MCF 10A (cell line): ENCODE results near the gene ROR1. TPM values are rescaled to one million over a fixed set of nuclear protein-coding genes. Genes with fewer than 3 reads are reported as not detected.
"Not testable (repeated sequence)": the region's sequence is repeated elsewhere in the genome, so short reads cannot be mapped to it uniquely, and the experiment has no call there.

Experiments used
- BruUV-seq: library from RNA; stranded (reverse); fragments of 400-500 nt; replicated peaks from 2 replicates; lab custom pipeline; 2021; lab: Mats Ljungman, UMichigan
- CTCF ChIA-PET: fragments of 300-600 bp; sonication (Branson Sonifier 250); formaldehyde crosslinking; extraction: SDS; loops from one replicate; lab custom pipeline; 2021; ENCODE audit warnings: antibody characterized with exemption, inconsistent platforms; lab: Yijun Ruan, JAX
- POLR2A ChIA-PET: fragments of 300-600, 350-650 bp; sonication (Branson Sonifier 250); formaldehyde crosslinking; extraction: SDS; loops from one replicate; lab custom pipeline; 2020; ENCODE audit warnings: antibody characterized with exemption, inconsistent platforms; lab: Yijun Ruan, JAX
- DNase-seq: peaks from one replicate; pipeline ENCODE4 v3.0.0-alpha.2; 2018; ENCODE audit not compliant: unreplicated experiment
- H3K27ac Mint-ChIP-seq: one replicate; pipeline ENCODE4 v1.8.0; 2022; ENCODE audit warnings: mild to moderate bottlenecking, low read depth, mixed read lengths; ENCODE audit not compliant: unreplicated experiment
- H3K27me3 Mint-ChIP-seq: one replicate; pipeline ENCODE4 v1.8.0; 2022; ENCODE audit warnings: mixed read lengths; ENCODE audit not compliant: insufficient read depth, unreplicated experiment
- H3K36me3 Mint-ChIP-seq: one replicate; pipeline ENCODE4 v1.8.0; 2022; ENCODE audit warnings: mild to moderate bottlenecking, moderate library complexity, mixed read lengths; ENCODE audit not compliant: insufficient read depth, unreplicated experiment
- H3K4me1 Mint-ChIP-seq: one replicate; pipeline ENCODE4 v1.8.0; 2022; ENCODE audit warnings: mixed read lengths; ENCODE audit not compliant: insufficient read depth, unreplicated experiment
- H3K4me3 Mint-ChIP-seq: one replicate; pipeline ENCODE4 v1.8.0; 2022; ENCODE audit warnings: mild to moderate bottlenecking, moderate library complexity, mixed read lengths; ENCODE audit not compliant: unreplicated experiment
- H3K9me3 Mint-ChIP-seq: one replicate; pipeline ENCODE4 v1.8.0; 2022; ENCODE audit warnings: mixed read lengths; ENCODE audit not compliant: unreplicated experiment
- CTCF ChIP-seq: fragments of 200-600 bp; IDR thresholded peaks from one replicate; pipeline ENCODE4 v1.8.0; 2022; ENCODE audit warnings: antibody characterized with exemption, mild to moderate bottlenecking; ENCODE audit not compliant: unreplicated experiment
- intact Hi-C: fragments of 100-400 bp; cut with micrococcal nuclease; formaldehyde crosslinking; loops from 2 replicates; pipeline ENCODE4 v1.14.1; 2022
- total RNA-seq: library from RNA; stranded (reverse); gene quantifications from 2 replicates; pipeline ENCODE4 v1.2.3, GENCODE V29; 2022

The ROR1 gene
- total RNA-seq, 1 experiment from 2014 or later, result 4.6 TPM

GRCh38 chr1:64215576-64215975 lies 441.8 kb downstream of the ROR1 start:
- no TSS peak for BruUV-seq
- Mint-ChIP-seq H3K36me3 (no peaks in the 10 kb centered on the region), H3K9me3 (no peaks in the 10 kb centered on the region), H3K4me3 (no peak overlapping the region), H3K27ac (no peak overlapping the region), H3K4me1 (no peaks in the 10 kb centered on the region), H3K27me3 (no peaks in the 10 kb centered on the region)
- intact Hi-C loops, result no loop called here
- no peak for TF ChIP-seq CTCF
- ChIA-PET POLR2A (interaction anchor here (0.6 to 0.7 kb wide), 2 partner anchors 397 to 523 kb away, joined by 3 read pairs; no protein-coding TSS in a partner anchor), CTCF (interaction anchor here (0.8 kb wide), 1 partner anchor 54 kb away, joined by 3 read pairs; no protein-coding TSS in a partner anchor)
- DNase-seq, result no peak

- Mint-ChIP-seq H3K27ac (no peak overlapping the region), H3K27me3 (no peaks in the 10 kb centered on the region), H3K4me3 (no peak overlapping the region), H3K36me3 (peaks cover 6% of the 10 kb centered on the region), H3K9me3 (no peaks in the 10 kb centered on the region), H3K4me1 (peaks cover 12% of the 10 kb centered on the region)
- intact Hi-C loops, result no loop called here
- no TSS peak for BruUV-seq
- CTCF ChIA-PET, result no interaction called here
- POLR2A ChIA-PET, result no interaction called here
- DNase-seq, result no peak
- no peak for TF ChIP-seq CTCF
Observed at GRCh38 chr1:64220241-64220640, 446.4 kb downstream of the ROR1 start.

- TF ChIP-seq CTCF, result no peak
- no peak overlapping the region for H3K4me3 Mint-ChIP-seq
- peaks cover 6% of the 10 kb centered on the region for H3K36me3 Mint-ChIP-seq
- H3K4me1 Mint-ChIP-seq, result peaks cover 12% of the 10 kb centered on the region
- CTCF ChIA-PET, result interaction anchor here (1.4 kb wide), 1 partner anchor 20 kb away, joined by 4 read pairs; no protein-coding TSS in a partner anchor
- no peaks in the 10 kb centered on the region for H3K27me3 Mint-ChIP-seq
- BruUV-seq, result no TSS peak
- H3K9me3 Mint-ChIP-seq, result no peaks in the 10 kb centered on the region
- intact Hi-C loops, result no loop called here
- peak overlapping the region; percentile 26 for H3K27ac Mint-ChIP-seq
- POLR2A ChIA-PET, result interaction anchor here (0.7 kb wide), 1 partner anchor 1234 kb away, joined by 3 read pairs; no protein-coding TSS in a partner anchor
- DNase-seq, result peak; percentile 42
Observed at GRCh38 chr1:64223329-64224151, 449.7 kb downstream of the ROR1 start.

GRCh38 chr1:64224236-64224635 lies 450.4 kb downstream of the ROR1 start:
- H3K27ac Mint-ChIP-seq, result peak overlapping the region; percentile 26
- H3K4me3 Mint-ChIP-seq, DNase-seq, BruUV-seq, H3K36me3 Mint-ChIP-seq, H3K9me3 Mint-ChIP-seq, CTCF ChIA-PET, intact Hi-C loops, POLR2A ChIA-PET, H3K27me3 Mint-ChIP-seq: not testable (repeated sequence)
- H3K4me1 Mint-ChIP-seq, result peaks cover 12% of the 10 kb centered on the region
